Body of pancreas (tissue), 4 donors: ENCODE data around the gene SRBD1. TPM values are rescaled to one million over a fixed set of nuclear protein-coding genes. Genes with fewer than 3 reads are reported as not detected.

Experiments
- ATAC-seq: fragments of 150-250 bp; one replicate; pipeline ENCODE4 v1.9.1; 2016
- DNase-seq, 4 donors: peaks; one replicate each; pipeline ENCODE4 v3.0.0-alpha.2; 2019
- H3K27ac ChIP-seq, 4 donors: fragments of 200-600 bp; sonication (generic); 1 replicate in 3 of 4; 2 replicates in 1 of 4; pipeline versions ENCODE4 v1.5.1 to v1.6.1; 2016 to 2019; ENCODE audit warnings: mild to moderate bottlenecking in 1 of 4, mixed read lengths in 1 of 4, moderate library complexity in 1 of 4
- H3K27me3 ChIP-seq, 2 donors: fragments of 200-600 bp; sonication (generic); one replicate each; pipeline ENCODE4 v1.6.0; 2016; ENCODE audit warnings: mild to moderate bottlenecking in 1 of 2
- H3K36me3 ChIP-seq, 2 donors: fragments of 200-600 bp; sonication (generic); replicated peaks in 1 of 2; 2 replicates each; pipeline ENCODE4 v1.5.1; 2016; ENCODE audit warnings: low read depth in 2 of 2; ENCODE audit not compliant: insufficient read depth in 1 of 2
- H3K4me1 ChIP-seq: fragments of 200-600 bp; sonication (generic); one replicate; pipeline ENCODE4 v1.6.0; 2016
- H3K4me3 ChIP-seq, 2 donors: fragments of 200-600 bp; sonication (generic); 1 replicate in 1 of 2; 2 replicates in 1 of 2; pipeline ENCODE4 v1.5.1; 2016 to 2019
- H3K9me3 ChIP-seq, 3 donors: fragments of 200-600 bp; sonication (generic); 1 replicate in 2 of 3; 2 replicates in 1 of 3; pipeline ENCODE4 v1.5.1; 2016
- POLR2A ChIP-seq, 3 donors: fragments of 450-650 bp; IDR thresholded peaks; one replicate each; pipeline ENCODE4 v1.6.1; 2016; ENCODE audit warnings: antibody characterized with exemption in 3 of 3, mild to moderate bottlenecking in 2 of 3
- WGBS, 2 donors: methylation state at CpG; one replicate each; pipeline ENCODE4 v1.1.5; 2017; 5-methylcytosine and 5-hydroxymethylcytosine counted together
- intact Hi-C: fragments of 100-400 bp; cut with DNase I; formaldehyde crosslinking; loops from one replicate; pipeline ENCODE4 v1.15.1; 2023
- total RNA-seq, 2 donors: library from RNA; depleted of rRNA; stranded (reverse); fragments of >200 nt; gene quantifications; one replicate each; pipeline ENCODE4 v1.1.0, GENCODE V29; 2016
- TF ChIP-seq, protein P1 (sequence below), 7 experiments: fragments of 450-650 bp in 4 of 7; fragments of 200-600 bp in 3 of 7; sonication (generic) in 3 of 7; IDR thresholded peaks; one replicate each; pipeline ENCODE4 v1.5.1; 2016 to 2019; ENCODE audit warnings: antibody characterized with exemption in 7 of 7

The SRBD1 gene
- total RNA-seq, 2 donors from 2014 or later, result 14.8 to 21.4 TPM

DNA sequence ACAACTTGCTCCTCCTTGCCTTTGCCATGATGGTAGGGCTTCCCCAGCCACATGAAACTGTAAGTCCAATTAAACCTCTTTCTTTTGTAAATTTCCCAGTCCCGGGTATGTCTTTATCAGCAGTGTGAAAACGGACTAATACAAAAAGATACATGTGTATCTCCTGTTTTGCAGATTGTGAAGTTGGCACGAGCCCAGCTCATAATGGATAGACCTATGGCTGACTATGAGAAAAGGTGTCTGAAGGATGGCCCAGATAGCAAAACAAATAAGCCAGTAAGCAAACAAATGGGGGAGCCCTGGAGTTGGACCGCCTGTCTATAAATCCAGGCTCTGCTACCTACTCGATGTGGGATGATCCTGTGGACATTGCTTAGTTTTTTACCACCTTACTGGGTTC lies 24.9 kb upstream of the SRBD1 start:
- no peaks in the 10 kb centered on the region for H3K27me3 ChIP-seq

DNA sequence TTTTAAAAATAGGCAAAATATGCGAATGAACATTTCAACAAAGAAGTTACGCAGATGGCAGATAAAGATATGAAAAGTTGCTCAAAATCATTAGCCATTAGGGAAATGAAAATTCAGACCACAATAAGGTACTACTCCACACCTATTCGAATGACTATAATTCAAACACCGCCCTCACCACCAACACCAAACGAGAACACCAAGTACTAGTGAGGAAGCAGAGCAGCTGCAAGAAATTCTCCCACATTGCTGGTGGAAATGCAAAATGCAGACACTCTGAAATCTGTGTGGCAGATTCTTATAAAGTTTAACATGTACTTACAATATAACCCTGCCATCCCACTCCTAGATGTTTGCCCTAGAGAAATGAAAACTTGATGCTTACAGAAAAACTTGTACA lies 23.2 kb upstream of the SRBD1 start:
- ATAC-seq, result no peak
- intact Hi-C loops, result no loop called here
- peaks cover 5% of the 10 kb centered on the region for H3K4me1 ChIP-seq

More for the DNA sequence above, 24.9 kb upstream of the SRBD1 start:
- Histone ChIP-seq H3K27ac (no peak overlapping the region), H3K9me3 (no peaks in the 10 kb centered on the region), H3K4me1 (peaks cover 5% of the 10 kb centered on the region), H3K4me3 (no peak overlapping the region), H3K36me3 (no peaks in the 10 kb centered on the region)
- no peak for ATAC-seq
- peak in 3 of 4 donors; percentile 29 to 34 (median 31) for DNase-seq
- 65 to 74% methylated on average over 5 of the region's 5 CpGs for WGBS, 2 donors
- intact Hi-C loops, result no loop called here
- TF ChIP-seq, protein P1, sequence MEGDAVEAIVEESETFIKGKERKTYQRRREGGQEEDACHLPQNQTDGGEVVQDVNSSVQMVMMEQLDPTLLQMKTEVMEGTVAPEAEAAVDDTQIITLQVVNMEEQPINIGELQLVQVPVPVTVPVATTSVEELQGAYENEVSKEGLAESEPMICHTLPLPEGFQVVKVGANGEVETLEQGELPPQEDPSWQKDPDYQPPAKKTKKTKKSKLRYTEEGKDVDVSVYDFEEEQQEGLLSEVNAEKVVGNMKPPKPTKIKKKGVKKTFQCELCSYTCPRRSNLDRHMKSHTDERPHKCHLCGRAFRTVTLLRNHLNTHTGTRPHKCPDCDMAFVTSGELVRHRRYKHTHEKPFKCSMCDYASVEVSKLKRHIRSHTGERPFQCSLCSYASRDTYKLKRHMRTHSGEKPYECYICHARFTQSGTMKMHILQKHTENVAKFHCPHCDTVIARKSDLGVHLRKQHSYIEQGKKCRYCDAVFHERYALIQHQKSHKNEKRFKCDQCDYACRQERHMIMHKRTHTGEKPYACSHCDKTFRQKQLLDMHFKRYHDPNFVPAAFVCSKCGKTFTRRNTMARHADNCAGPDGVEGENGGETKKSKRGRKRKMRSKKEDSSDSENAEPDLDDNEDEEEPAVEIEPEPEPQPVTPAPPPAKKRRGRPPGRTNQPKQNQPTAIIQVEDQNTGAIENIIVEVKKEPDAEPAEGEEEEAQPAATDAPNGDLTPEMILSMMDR (IDR thresholded peaks at IDR 0.05), result no peak
- no peak for TF ChIP-seq POLR2A (IDR thresholded peaks at IDR 0.05)

DNA sequence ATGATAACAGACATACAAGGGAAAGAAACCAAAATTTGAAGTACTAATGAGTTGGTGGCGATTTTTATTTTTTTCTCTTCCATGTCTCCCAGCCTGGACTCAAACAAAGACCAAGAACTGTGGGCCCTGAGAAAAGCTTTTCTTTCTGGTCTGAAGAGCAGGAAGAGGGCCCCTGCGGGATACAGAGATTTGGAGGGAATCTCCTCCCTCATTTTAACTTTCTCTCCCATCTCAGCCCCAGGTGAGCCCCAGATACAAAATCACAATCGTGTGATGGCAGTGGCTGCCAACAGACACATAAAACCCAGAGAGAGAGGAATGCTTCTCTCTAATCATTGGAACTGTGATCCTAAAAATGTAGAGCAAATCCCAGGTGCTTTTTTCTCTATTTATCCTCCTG lies 20.9 kb upstream of the SRBD1 start:
- H3K4me1 ChIP-seq, result peaks cover 6% of the 10 kb centered on the region
- no peak overlapping the region for H3K4me3 ChIP-seq
- no peak for ATAC-seq
- no peak overlapping the region for H3K27ac ChIP-seq
- H3K36me3 ChIP-seq, result no peaks in the 10 kb centered on the region
- H3K27me3 ChIP-seq, result no peaks in the 10 kb centered on the region
- TF ChIP-seq, protein P1 (IDR thresholded peaks at IDR 0.05), result no peak
- TF ChIP-seq POLR2A (IDR thresholded peaks at IDR 0.05), result no peak
- no peaks in the 10 kb centered on the region for H3K9me3 ChIP-seq
- intact Hi-C loops, result no loop called here
- DNase-seq, result no peak
- 84% methylated on average over 3 of the region's 3 CpGs for WGBS, 2 donors

More for the DNA sequence above, 23.2 kb upstream of the SRBD1 start:
- TF ChIP-seq POLR2A (IDR thresholded peaks at IDR 0.05), result no peak
- TF ChIP-seq, protein P1 (IDR thresholded peaks at IDR 0.05), result no peak
- H3K9me3 ChIP-seq, result no peaks in the 10 kb centered on the region
- no peak overlapping the region for H3K4me3 ChIP-seq
- H3K27me3 ChIP-seq, result no peaks in the 10 kb centered on the region
- no peak overlapping the region for H3K27ac ChIP-seq
- DNase-seq, result no peak
- H3K36me3 ChIP-seq, result no peaks in the 10 kb centered on the region
- WGBS, 2 donors, result 82 to 87% methylated on average over 5 of the region's 5 CpGs

DNA sequence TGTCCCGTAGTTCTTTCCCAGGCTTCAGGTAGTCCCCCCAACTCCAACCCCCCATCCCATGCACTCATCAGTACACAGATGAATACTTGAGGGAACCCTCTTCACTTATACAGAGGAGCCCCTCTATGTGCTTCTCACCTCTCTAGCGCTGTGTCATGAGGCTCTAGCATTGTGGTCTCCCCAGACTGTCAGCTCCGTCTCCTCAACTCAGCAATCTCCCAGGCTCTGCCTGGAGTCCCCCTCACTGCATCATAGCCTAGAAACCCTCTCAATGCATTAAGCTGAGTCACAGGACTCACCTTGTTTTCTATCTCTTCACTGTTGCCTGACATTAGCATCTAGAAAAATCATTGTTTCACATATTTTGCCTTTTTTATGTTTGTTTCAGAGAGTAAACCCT lies 20.3 kb upstream of the SRBD1 start:
- intact Hi-C loops, result no loop called here
- 88 to 97% methylated on average over 3 of the region's 3 CpGs for WGBS, 2 donors
- H3K27ac ChIP-seq, result no peak overlapping the region
- H3K9me3 ChIP-seq, result no peaks in the 10 kb centered on the region
- DNase-seq, result no peak
- no peak overlapping the region for H3K4me3 ChIP-seq
- no peaks in the 10 kb centered on the region for H3K27me3 ChIP-seq
- no peak for ATAC-seq
- H3K36me3 ChIP-seq, result no peaks in the 10 kb centered on the region
- peaks cover 13% of the 10 kb centered on the region for H3K4me1 ChIP-seq
- TF ChIP-seq POLR2A (IDR thresholded peaks at IDR 0.05), result no peak
- TF ChIP-seq, protein P1 (IDR thresholded peaks at IDR 0.05), result no peak

DNA sequence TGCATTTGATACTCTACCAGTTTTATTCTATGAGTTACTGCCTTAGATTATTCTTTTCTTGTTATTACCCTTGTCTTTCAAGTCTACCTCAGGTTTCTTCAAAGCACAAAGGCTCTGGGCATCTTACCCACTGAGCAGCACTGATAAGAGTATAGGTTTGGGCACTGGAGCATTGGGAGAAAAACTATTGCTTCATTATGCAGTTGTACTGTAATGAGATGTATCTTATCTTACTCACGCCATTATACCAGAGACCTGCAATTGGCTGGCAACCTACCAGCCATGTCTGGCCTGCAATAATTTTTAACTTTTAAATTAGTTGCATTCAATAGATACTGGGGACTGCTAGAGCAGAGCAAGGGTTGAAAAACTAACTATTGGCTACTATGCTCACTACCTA lies 18.9 kb upstream of the SRBD1 start:
- WGBS, 2 donors, result 44 to 50% methylated on average over 1 of the region's 1 CpG
- TF ChIP-seq, protein P1 (IDR thresholded peaks at IDR 0.05), result no peak
- no peak for TF ChIP-seq POLR2A (IDR thresholded peaks at IDR 0.05)

More for the DNA sequence above, 18.9 kb upstream of the SRBD1 start:
- Histone ChIP-seq H3K9me3 (no peaks in the 10 kb centered on the region), H3K4me3 (no peak overlapping the region), H3K27me3 (no peaks in the 10 kb centered on the region), H3K36me3 (no peaks in the 10 kb centered on the region), H3K27ac (no peak overlapping the region), H3K4me1 (peaks cover 21% of the 10 kb centered on the region)
- intact Hi-C loops, result no loop called here
- ATAC-seq (no peak), DNase-seq (no peak)
